ENCODE results near the gene TMPRSS3. TPM values are rescaled to one million over a fixed set of nuclear protein-coding genes. Genes with fewer than 3 reads are reported as not detected.
A peak's percentile ranks its signal among the peaks of the same experiment; 100 is the strongest.

The TMPRSS3 gene
- total RNA-seq, 2 experiments from 2014 or later, result 9.9 to 10.1 TPM

GRCh38 chr21:42427809-42428419, 32.1 kb upstream of the TMPRSS3 start:
- Mint-ChIP-seq H3K9me3 (ENCODE audit: insufficient read depth) (peaks cover 6% of the 10 kb centered on the region), H3K4me1 (ENCODE audit: low read depth) (peaks cover 58% of the 10 kb centered on the region), H3K27ac (no peak overlapping the region), H3K4me3 (no peak overlapping the region), H3K27me3 (ENCODE audit: low read depth) (no peaks in the 10 kb centered on the region), H3K36me3 (ENCODE audit: low read depth) (peaks cover 91% of the 10 kb centered on the region)
- DNase-seq, result no peak
- CTCF ChIA-PET, result no interaction called here
- ATAC-seq, result no peak
- POLR2A ChIA-PET, result no interaction called here

GRCh38 chr21:42426876-42427480, 31.1 kb upstream of the TMPRSS3 start:
- no peak for ATAC-seq
- ChIA-PET POLR2A (interaction anchor here (0.6 to 4.8 kb wide), 3 partner anchors 11 to 238 kb away, joined by 3 to 83 read pairs (median 13); partner anchors contain the start of gene UBASH3A), CTCF (interaction anchor here (0.8 to 7.0 kb wide), 2 partner anchors 10 to 23 kb away, joined by 3 to 76 read pairs; partner anchors contain the start of gene UBASH3A)
- no peak overlapping the region for H3K27ac Mint-ChIP-seq
- no peaks in the 10 kb centered on the region for H3K27me3 Mint-ChIP-seq (ENCODE audit: low read depth)
- H3K36me3 Mint-ChIP-seq (ENCODE audit: low read depth), result peaks cover 90% of the 10 kb centered on the region
- H3K4me3 Mint-ChIP-seq, result no peak overlapping the region
- no peaks in the 10 kb centered on the region for H3K9me3 Mint-ChIP-seq (ENCODE audit: insufficient read depth)
- DNase-seq, result no peak
- peaks cover 60% of the 10 kb centered on the region for H3K4me1 Mint-ChIP-seq (ENCODE audit: low read depth)

GRCh38 chr21:42426424-42426823, 30.6 kb upstream of the TMPRSS3 start:
- H3K9me3 Mint-ChIP-seq (ENCODE audit: insufficient read depth), result no peaks in the 10 kb centered on the region
- no peaks in the 10 kb centered on the region for H3K27me3 Mint-ChIP-seq (ENCODE audit: low read depth)
- peaks cover 65% of the 10 kb centered on the region for H3K4me1 Mint-ChIP-seq (ENCODE audit: low read depth)
- ChIA-PET CTCF (interaction anchor here (0.9 to 7.0 kb wide), 3 partner anchors 22 to 115 kb away, joined by 3 to 76 read pairs (median 3); partner anchors contain the start of gene UBASH3A), POLR2A (interaction anchor here (0.6 to 4.8 kb wide), 3 partner anchors 10 to 21 kb away, joined by 3 to 83 read pairs (median 13); partner anchors contain the start of gene UBASH3A)
- H3K27ac Mint-ChIP-seq, result peak overlapping the region; percentile 90
- ATAC-seq (no peak), DNase-seq (no peak)
- peak overlapping the region; percentile 23 for H3K4me3 Mint-ChIP-seq
- H3K36me3 Mint-ChIP-seq (ENCODE audit: low read depth), result peaks cover 90% of the 10 kb centered on the region

GRCh38 chr21:42425591-42425990, 29.7 kb upstream of the TMPRSS3 start:
- DNase-seq (peak; percentile 50), ATAC-seq (peak; percentile 42)
- no peaks in the 10 kb centered on the region for H3K9me3 Mint-ChIP-seq (ENCODE audit: insufficient read depth)
- ChIA-PET POLR2A (interaction anchor here (1.1 to 4.8 kb wide), 4 partner anchors 9 to 27 kb away, joined by 3 to 83 read pairs (median 10); partner anchors contain the start of gene UBASH3A), CTCF (interaction anchor here (0.8 to 7.0 kb wide), 9 partner anchors 8 to 167 kb away, joined by 3 to 76 read pairs (median 4); partner anchors contain the start of gene UBASH3A)
- H3K27me3 Mint-ChIP-seq (ENCODE audit: low read depth), result no peaks in the 10 kb centered on the region
- peak overlapping the region; percentile 67 for H3K4me3 Mint-ChIP-seq
- peak overlapping the region; percentile 90 for H3K27ac Mint-ChIP-seq
- peaks cover 73% of the 10 kb centered on the region for H3K4me1 Mint-ChIP-seq (ENCODE audit: low read depth)
- H3K36me3 Mint-ChIP-seq (ENCODE audit: low read depth), result peaks cover 90% of the 10 kb centered on the region

GRCh38 chr21:42424914-42425541, 29.2 kb upstream of the TMPRSS3 start:
- POLR2A ChIA-PET, result interaction anchor here (0.6 to 4.8 kb wide), 10 partner anchors 9 to 76 kb away, joined by 3 to 83 read pairs (median 4); partner anchors contain the start of gene UBASH3A
- H3K27me3 Mint-ChIP-seq (ENCODE audit: low read depth), result no peaks in the 10 kb centered on the region
- H3K27ac Mint-ChIP-seq, result peak overlapping the region; percentile 90
- peak; percentile 89 for DNase-seq
- no peaks in the 10 kb centered on the region for H3K9me3 Mint-ChIP-seq (ENCODE audit: insufficient read depth)
- CTCF ChIA-PET, result interaction anchor here (0.8 to 7.0 kb wide), 10 partner anchors 9 to 280 kb away, joined by 3 to 76 read pairs (median 4); partner anchors contain the start of gene UBASH3A
- peaks cover 89% of the 10 kb centered on the region for H3K36me3 Mint-ChIP-seq (ENCODE audit: low read depth)
- peaks cover 77% of the 10 kb centered on the region for H3K4me1 Mint-ChIP-seq (ENCODE audit: low read depth)
- ATAC-seq, result peak; percentile 83
- peak overlapping the region; percentile 67 for H3K4me3 Mint-ChIP-seq

GRCh38 chr21:42423685-42424084, 27.8 kb upstream of the TMPRSS3 start:
- CTCF ChIA-PET, result interaction anchor here (0.7 to 7.0 kb wide), 8 partner anchors 12 to 279 kb away, joined by 3 to 76 read pairs (median 5); partner anchors contain the start of gene UBASH3A
- DNase-seq (no peak), ATAC-seq (no peak)
- no peaks in the 10 kb centered on the region for H3K27me3 Mint-ChIP-seq (ENCODE audit: low read depth)
- H3K36me3 Mint-ChIP-seq (ENCODE audit: low read depth), result peaks cover 89% of the 10 kb centered on the region
- peaks cover 9% of the 10 kb centered on the region for H3K9me3 Mint-ChIP-seq (ENCODE audit: insufficient read depth)
- peak overlapping the region; percentile 90 for H3K27ac Mint-ChIP-seq
- peak overlapping the region; percentile 67 for H3K4me3 Mint-ChIP-seq
- peaks cover 89% of the 10 kb centered on the region for H3K4me1 Mint-ChIP-seq (ENCODE audit: low read depth)
- POLR2A ChIA-PET, result interaction anchor here (0.6 to 4.8 kb wide), 8 partner anchors 10 to 342 kb away, joined by 3 to 83 read pairs (median 4); partner anchors contain the start of gene UBASH3A

GRCh38 chr21:42423197-42423675, 27.4 kb upstream of the TMPRSS3 start:
- CTCF ChIA-PET, result interaction anchor here (0.7 to 7.0 kb wide), 8 partner anchors 12 to 104 kb away, joined by 3 to 76 read pairs (median 4); partner anchors contain the start of gene UBASH3A
- ATAC-seq (peak; percentile 41), DNase-seq (peak; percentile 82)
- peak overlapping the region; percentile 67 for H3K4me3 Mint-ChIP-seq
- H3K9me3 Mint-ChIP-seq (ENCODE audit: insufficient read depth), result peaks cover 9% of the 10 kb centered on the region
- POLR2A ChIA-PET, result interaction anchor here (1.0 to 4.8 kb wide), 7 partner anchors 10 to 62 kb away, joined by 3 to 83 read pairs (median 4); partner anchors contain the start of gene UBASH3A
- peaks cover 90% of the 10 kb centered on the region for H3K36me3 Mint-ChIP-seq (ENCODE audit: low read depth)
- H3K4me1 Mint-ChIP-seq (ENCODE audit: low read depth), result peaks cover 92% of the 10 kb centered on the region
- H3K27me3 Mint-ChIP-seq (ENCODE audit: low read depth), result no peaks in the 10 kb centered on the region
- H3K27ac Mint-ChIP-seq, result peak overlapping the region; percentile 90

GRCh38 chr21:42421018-42421793, 25.4 kb upstream of the TMPRSS3 start:
- Mint-ChIP-seq H3K36me3 (ENCODE audit: low read depth) (peaks cover 90% of the 10 kb centered on the region), H3K4me3 (peak overlapping the region; percentile 8), H3K27ac (peak overlapping the region; percentile 74), H3K4me1 (ENCODE audit: low read depth) (peaks cover 93% of the 10 kb centered on the region), H3K9me3 (ENCODE audit: insufficient read depth) (peaks cover 9% of the 10 kb centered on the region), H3K27me3 (ENCODE audit: low read depth) (no peaks in the 10 kb centered on the region)
- DNase-seq (peak; percentile 54), ATAC-seq (peak; percentile 8)
- POLR2A ChIA-PET, result interaction anchor here (0.8 to 9.3 kb wide), 5 partner anchors 17 to 266 kb away, joined by 3 to 97 read pairs (median 3); partner anchors contain the start of gene UBASH3A
- CTCF ChIA-PET, result interaction anchor here (1.1 to 7.0 kb wide), 13 partner anchors 10 to 276 kb away, joined by 3 to 76 read pairs (median 5); partner anchors contain the start of gene UBASH3A

GRCh38 chr21:42419845-42420244, 24.0 kb upstream of the TMPRSS3 start:
- no peak for ATAC-seq
- Mint-ChIP-seq H3K27ac (no peak overlapping the region), H3K27me3 (ENCODE audit: low read depth) (no peaks in the 10 kb centered on the region), H3K4me3 (no peak overlapping the region), H3K9me3 (ENCODE audit: insufficient read depth) (peaks cover 9% of the 10 kb centered on the region), H3K36me3 (ENCODE audit: low read depth) (peaks cover 92% of the 10 kb centered on the region), H3K4me1 (ENCODE audit: low read depth) (peaks cover 93% of the 10 kb centered on the region)
- no peak for DNase-seq
- ChIA-PET POLR2A (interaction anchor here (9.3 kb wide), 1 partner anchor 16 kb away, joined by 97 read pairs; the partner anchor contains the start of gene UBASH3A), CTCF (interaction anchor here (1.1 to 7.0 kb wide), 2 partner anchors 16 to 42 kb away, joined by 3 to 76 read pairs; partner anchors contain the start of gene UBASH3A)

- no peak for ATAC-seq
- POLR2A ChIA-PET, result interaction anchor here (9.3 kb wide), 1 partner anchor 15 kb away, joined by 97 read pairs; the partner anchor contains the start of gene UBASH3A
- CTCF ChIA-PET, result interaction anchor here (1.1 kb wide), 1 partner anchor 38 kb away, joined by 3 read pairs; no protein-coding TSS in a partner anchor
- H3K4me3 Mint-ChIP-seq, result no peak overlapping the region
- peaks cover 94% of the 10 kb centered on the region for H3K36me3 Mint-ChIP-seq (ENCODE audit: low read depth)
- DNase-seq, result no peak
- H3K9me3 Mint-ChIP-seq (ENCODE audit: insufficient read depth), result peaks cover 9% of the 10 kb centered on the region
- H3K27me3 Mint-ChIP-seq (ENCODE audit: low read depth), result no peaks in the 10 kb centered on the region
- H3K27ac Mint-ChIP-seq, result no peak overlapping the region
- H3K4me1 Mint-ChIP-seq (ENCODE audit: low read depth), result peaks cover 93% of the 10 kb centered on the region
Measured at GRCh38 chr21:42418886-42419285, 23.0 kb upstream of the TMPRSS3 start.

Measured in activated CD8-positive, alpha-beta T cell treated with anti-CD3 and anti-CD28 coated beads, Interleukin-2, amount 10 ng/mL, durations not matched to agents 7 days and 5 days (primary cell).